Prostate gland (tissue), 2 donors: ENCODE measurements around the gene LPP. TPM values are rescaled to one million over a fixed set of nuclear protein-coding genes. Genes with fewer than 3 reads are reported as not detected.

ENCODE experiments used
- DNase-seq: peaks from one replicate; pipeline ENCODE4 v3.0.0-alpha.2; 2019; ENCODE audit warnings: low spot score
- H3K27ac ChIP-seq, 2 donors: fragments of 200-600 bp; sonication (generic); 2 replicates each; pipeline ENCODE4 v1.5.1; 2017 to 2019
- H3K27me3 ChIP-seq: fragments of 200-600 bp; sonication (generic); replicated peaks from 2 replicates; pipeline ENCODE4 v1.5.1; 2019; ENCODE audit not compliant: insufficient read depth
- H3K36me3 ChIP-seq, 2 donors: fragments of 200-600 bp; sonication (generic); 1 replicate in 1 of 2; 2 replicates in 1 of 2; pipeline versions ENCODE4 v1.5.1 to v1.8.1; 2017 to 2019
- H3K4me1 ChIP-seq: fragments of 200-600 bp; sonication (generic); replicated peaks from 2 replicates; pipeline ENCODE4 v1.5.1; 2019
- H3K4me3 ChIP-seq, 2 donors: fragments of 200-600 bp; sonication (generic); 2 replicates each; pipeline ENCODE4 v1.5.1; 2017 to 2019
- H3K9me3 ChIP-seq: fragments of 200-600 bp; sonication (generic); 2 replicates; pipeline ENCODE4 v1.5.1; 2017
- CTCF ChIP-seq, 4 experiments: fragments of 200-600 bp in 2 of 4; fragments of 450-650 bp in 2 of 4; sonication (generic) in 2 of 4; IDR thresholded peaks; 1 replicate in 3 of 4; 2 replicates in 1 of 4; pipeline ENCODE4 v1.5.1; 2016 to 2019; ENCODE audit warnings: antibody characterized with exemption in 4 of 4, mild to moderate bottlenecking in 2 of 4, moderate library complexity in 2 of 4
- POLR2A ChIP-seq: fragments of 450-650 bp; IDR thresholded peaks from one replicate; pipeline ENCODE4 v1.6.1; 2016; ENCODE audit warnings: antibody characterized with exemption, mild to moderate bottlenecking
- POLR2AphosphoS5 ChIP-seq: sonication (generic); formaldehyde crosslinking; IDR thresholded peaks from one replicate; pipeline ENCODE4 v1.6.1; 2017; ENCODE audit warnings: antibody characterized with exemption
- WGBS: methylation state at CpG from one replicate; pipeline ENCODE4 v1.1.5; 2018; 5-methylcytosine and 5-hydroxymethylcytosine counted together
- intact Hi-C: fragments of 100-400 bp; cut with DNase I; formaldehyde crosslinking; loops from one replicate; pipeline ENCODE4 v1.14.2; 2022
- total RNA-seq, 2 donors: library from RNA; depleted of rRNA; stranded (reverse); fragments of >200 nt; gene quantifications; one replicate each; pipeline ENCODE4 v1.1.0, GENCODE V29; 2016

LPP gene
- total RNA-seq, 2 donors from 2014 or later, result 219 to 248 TPM

GRCh38 chr3:188868803-188869202 is 714.8 kb downstream of the LPP start:
- no peaks in the 10 kb centered on the region for H3K4me1 ChIP-seq
- intact Hi-C loops, result no loop called here
- no peak for TF ChIP-seq POLR2A
- no peak for TF ChIP-seq POLR2AphosphoS5
- TF ChIP-seq CTCF (IDR thresholded peaks at IDR 0.05), result no peak
- no peaks in the 10 kb centered on the region for H3K36me3 ChIP-seq
- no peaks in the 10 kb centered on the region for H3K27me3 ChIP-seq
- WGBS, result 29% methylated on average over 1 of the region's 1 CpG
- H3K4me3 ChIP-seq, result no peak overlapping the region
- no peak overlapping the region for H3K27ac ChIP-seq
- no peaks in the 10 kb centered on the region for H3K9me3 ChIP-seq
- DNase-seq, result no peak

GRCh38 chr3:188869628-188870027 is 715.7 kb downstream of the LPP start:
- 97% methylated on average over 3 of the region's 3 CpGs for WGBS
- Histone ChIP-seq H3K9me3 (no peaks in the 10 kb centered on the region), H3K27ac (no peak overlapping the region), H3K4me1 (no peaks in the 10 kb centered on the region), H3K36me3 (no peaks in the 10 kb centered on the region), H3K27me3 (no peaks in the 10 kb centered on the region), H3K4me3 (no peak overlapping the region)
- intact Hi-C loops, result no loop called here
- no peak for DNase-seq
- TF ChIP-seq POLR2A, result no peak
- TF ChIP-seq POLR2AphosphoS5, result no peak
- TF ChIP-seq CTCF (IDR thresholded peaks at IDR 0.05), result no peak

GRCh38 chr3:188870431-188870830 is 716.5 kb downstream of the LPP start:
- TF ChIP-seq POLR2A (no peak), POLR2AphosphoS5 (no peak), CTCF (IDR thresholded peaks at IDR 0.05) (no peak)
- H3K9me3 ChIP-seq, result no peaks in the 10 kb centered on the region
- intact Hi-C loops, result no loop called here
- 75% methylated on average over 8 of the region's 8 CpGs for WGBS
- H3K27ac ChIP-seq, result no peak overlapping the region
- no peaks in the 10 kb centered on the region for H3K27me3 ChIP-seq
- H3K4me3 ChIP-seq, result no peak overlapping the region
- DNase-seq, result no peak
- H3K4me1 ChIP-seq, result no peaks in the 10 kb centered on the region
- no peaks in the 10 kb centered on the region for H3K36me3 ChIP-seq

- H3K4me3 ChIP-seq, result no peak overlapping the region
- no peak for TF ChIP-seq POLR2AphosphoS5
- no peak for TF ChIP-seq POLR2A
- no peak for TF ChIP-seq CTCF (IDR thresholded peaks at IDR 0.05)
- intact Hi-C loops, result no loop called here
- no peak overlapping the region for H3K27ac ChIP-seq
- no peaks in the 10 kb centered on the region for H3K9me3 ChIP-seq
- WGBS, result 82% methylated on average over 1 of the region's 1 CpG
- no peaks in the 10 kb centered on the region for H3K4me1 ChIP-seq
- H3K36me3 ChIP-seq, result no peaks in the 10 kb centered on the region
- no peak for DNase-seq
- H3K27me3 ChIP-seq, result no peaks in the 10 kb centered on the region
Measured at GRCh38 chr3:188874576-188874975, 720.6 kb downstream of the LPP start.

- Histone ChIP-seq H3K36me3 (no peaks in the 10 kb centered on the region), H3K27me3 (no peaks in the 10 kb centered on the region), H3K27ac (no peak overlapping the region), H3K9me3 (no peaks in the 10 kb centered on the region), H3K4me3 (no peak overlapping the region), H3K4me1 (no peaks in the 10 kb centered on the region)
- DNase-seq, result no peak
- TF ChIP-seq POLR2A (no peak), CTCF (IDR thresholded peaks at IDR 0.05) (no peak), POLR2AphosphoS5 (no peak)
- WGBS, result 31% methylated on average over 1 of the region's 1 CpG
- intact Hi-C loops, result no loop called here
Measured at GRCh38 chr3:188875413-188875812, 721.5 kb downstream of the LPP start.
